NCI-H1092 (cell line): ENCODE data around the gene INF2.
"Not testable (repeated sequence)": the region's sequence is repeated elsewhere in the genome, so short reads cannot be mapped to it uniquely, and the experiment has no call there.

ENCODE experiments used
- DNase-seq: peaks from one replicate; lab custom pipeline; 2025; lab: John Stamatoyannopoulos, UW

INF2 gene

DNA sequence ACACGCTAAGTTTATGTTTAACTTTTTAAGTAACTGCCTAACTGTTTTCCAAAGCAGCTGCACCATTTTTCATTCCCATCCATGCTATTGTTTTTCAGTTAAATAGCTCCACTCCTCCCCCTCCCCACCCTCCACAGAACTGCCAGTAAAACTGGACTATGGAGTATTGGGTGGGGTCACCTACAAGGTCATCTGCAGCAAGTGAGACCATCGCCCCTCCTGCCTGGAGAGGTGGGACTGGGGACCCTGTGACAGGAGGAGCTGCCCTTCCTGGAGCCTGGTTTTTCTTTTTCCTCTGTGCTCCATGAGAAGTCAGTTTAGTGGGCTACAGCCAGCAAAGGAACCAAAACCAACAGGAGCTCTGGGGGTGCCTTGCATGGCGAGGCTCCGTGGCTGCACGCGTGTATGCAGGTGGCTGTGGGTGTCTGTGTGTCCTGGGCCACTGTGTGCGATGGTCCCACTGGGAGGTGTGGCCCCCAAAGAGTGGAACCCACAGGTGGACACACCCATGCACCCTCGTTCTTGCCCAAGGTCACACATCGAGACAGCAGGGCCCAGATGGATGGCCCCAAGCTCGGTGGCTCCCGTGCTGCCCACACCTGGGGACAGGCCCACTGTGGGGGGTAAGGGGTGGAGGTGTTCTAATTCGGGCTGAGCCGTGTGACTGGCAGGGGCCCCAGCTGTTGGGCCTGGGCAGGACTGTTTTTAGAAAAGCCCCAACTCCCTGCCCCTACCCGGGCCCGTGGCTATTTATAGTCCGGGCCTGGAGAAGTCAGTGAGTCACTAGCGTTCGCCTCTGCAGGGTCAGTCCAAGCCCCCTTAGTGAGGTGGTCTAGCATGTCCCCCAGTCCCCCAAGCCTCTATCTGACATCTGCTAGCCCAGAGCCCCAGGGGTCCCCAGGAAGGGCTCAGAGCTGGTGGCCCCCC, 32.4 kb downstream of the INF2 start:
- no peak for DNase-seq

GRCh38 chr14:104722938-104723650, 33.7 kb downstream of the INF2 start:
- DNase-seq = no peak

DNA sequence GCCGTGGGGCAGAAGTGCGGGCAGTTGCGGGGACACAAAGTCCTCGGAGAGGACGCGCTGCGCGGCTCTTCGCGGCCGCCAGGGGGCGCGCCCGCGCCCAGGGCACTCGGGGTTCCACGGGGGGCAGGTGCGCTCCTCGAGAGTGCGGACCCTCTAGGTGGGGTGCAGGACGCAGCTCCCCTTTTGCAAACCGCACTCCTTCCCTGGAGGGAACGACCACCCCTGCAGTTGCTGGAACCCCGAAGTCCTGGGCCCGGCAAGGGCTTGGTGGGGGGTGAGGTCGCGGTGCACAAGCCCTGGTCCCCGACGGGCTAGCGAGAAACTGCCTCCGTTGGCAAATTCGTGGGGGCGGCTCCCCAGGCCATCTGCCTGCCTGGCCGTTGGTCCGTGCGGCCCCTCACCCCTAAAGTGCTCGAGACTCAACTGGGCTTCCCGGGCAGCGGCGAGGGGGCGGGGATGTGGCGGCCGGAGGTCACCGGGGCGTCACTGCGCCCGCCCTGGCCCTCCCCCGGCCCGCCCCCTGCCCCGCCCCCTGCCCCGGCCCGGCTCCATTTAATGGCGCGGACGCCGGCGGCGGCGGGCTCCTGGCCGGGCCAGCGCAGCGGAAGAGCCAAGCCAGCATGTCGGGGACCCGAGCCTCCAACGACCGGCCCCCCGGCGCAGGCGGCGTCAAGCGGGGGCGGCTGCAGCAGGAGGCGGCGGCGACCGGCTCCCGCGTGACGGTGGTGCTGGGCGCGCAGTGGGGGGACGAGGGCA, 34.4 kb downstream of the INF2 start, which contains the start of gene ADSS1:
Gene ADSS1 (plus strand): TSS at position 579 of the 756 bp plus-strand sequence. CDS start 42 bp downstream, at position 621.
- no peak for DNase-seq

- DNase-seq = no peak
These were observed 35.1 kb downstream of the INF2 start for GRCh38 chr14:104724407-104724980.

DNA sequence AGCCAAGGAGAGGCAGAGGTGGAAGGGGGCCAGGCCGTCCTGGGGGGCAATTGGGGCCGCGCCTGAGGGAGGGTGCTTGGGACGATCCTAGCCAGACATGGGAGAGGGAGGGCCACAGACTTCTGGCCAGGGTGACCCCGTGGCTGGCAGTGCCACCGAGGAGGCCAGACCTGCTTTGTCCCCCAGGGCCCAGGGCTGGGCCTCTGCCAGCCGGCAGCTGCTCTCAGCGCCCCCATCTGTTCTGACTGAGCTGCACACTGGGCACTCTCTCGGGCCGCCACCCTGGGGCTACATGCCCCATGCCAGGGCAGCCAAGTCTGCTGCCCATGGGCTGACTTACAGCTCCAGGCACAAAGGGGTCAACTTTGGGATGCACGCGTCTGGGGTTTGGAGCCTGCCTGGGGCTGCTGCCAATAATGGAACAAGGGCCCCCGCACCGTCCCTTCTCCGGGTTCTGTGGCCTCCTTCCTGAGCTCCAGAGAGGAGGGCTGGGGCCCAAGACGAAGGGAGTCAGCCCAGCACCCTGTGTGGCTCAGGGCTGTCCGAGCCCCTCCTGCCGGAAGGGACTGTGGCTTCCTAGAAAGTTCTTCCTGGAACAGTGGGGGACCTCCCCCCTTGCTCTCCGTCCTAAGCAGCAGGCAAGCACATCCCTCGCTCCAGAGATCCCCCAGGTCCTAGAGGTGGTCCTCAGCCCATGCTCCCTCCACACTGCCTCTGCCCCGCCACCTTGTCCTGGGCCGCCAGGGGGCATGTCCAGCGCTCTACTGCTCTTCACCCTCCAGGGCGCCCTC, 35.8 kb downstream of the INF2 start:
- DNase-seq = no peak

DNA sequence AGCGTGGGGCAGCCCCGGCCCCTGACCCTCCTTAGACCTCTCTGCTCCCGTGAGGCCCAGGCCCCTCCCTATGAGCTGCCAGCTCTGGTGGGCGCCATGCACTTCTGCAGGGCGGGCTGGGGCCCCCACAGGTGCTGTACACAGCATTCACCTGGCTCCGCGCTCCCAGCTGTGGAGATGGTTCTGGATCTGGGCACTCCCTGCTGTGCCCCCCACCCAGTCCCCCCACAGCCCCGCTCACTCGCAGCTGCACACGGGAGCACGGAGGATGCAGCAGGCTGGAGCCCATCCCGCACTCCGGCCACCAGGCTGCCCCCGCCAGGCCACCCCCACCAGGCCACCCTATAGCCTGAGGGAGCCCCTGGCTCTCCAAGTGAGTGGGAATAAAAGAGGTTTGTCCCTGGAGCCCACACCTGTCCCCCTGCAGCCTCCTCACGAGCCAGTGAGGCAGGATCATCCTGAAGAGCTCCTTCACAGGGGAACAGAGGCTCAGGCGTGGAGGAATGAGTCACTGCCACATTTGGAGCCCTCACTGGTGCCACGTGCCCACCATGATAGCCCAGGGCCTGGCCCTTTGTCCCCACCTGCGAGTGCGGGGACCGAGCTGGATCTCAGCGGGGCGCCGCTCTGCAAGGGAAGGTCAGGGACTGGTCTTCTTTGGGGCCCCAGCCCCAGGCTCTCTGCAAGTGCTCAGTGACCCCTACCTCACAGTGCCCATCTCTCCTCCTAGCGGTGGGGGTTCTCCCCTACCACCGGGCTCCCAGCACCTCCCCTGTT, 36.5 kb downstream of the INF2 start:
- DNase-seq = no peak

GRCh38 chr14:104726600-104727451, 37.4 kb downstream of the INF2 start:
- no peak for DNase-seq

DNA sequence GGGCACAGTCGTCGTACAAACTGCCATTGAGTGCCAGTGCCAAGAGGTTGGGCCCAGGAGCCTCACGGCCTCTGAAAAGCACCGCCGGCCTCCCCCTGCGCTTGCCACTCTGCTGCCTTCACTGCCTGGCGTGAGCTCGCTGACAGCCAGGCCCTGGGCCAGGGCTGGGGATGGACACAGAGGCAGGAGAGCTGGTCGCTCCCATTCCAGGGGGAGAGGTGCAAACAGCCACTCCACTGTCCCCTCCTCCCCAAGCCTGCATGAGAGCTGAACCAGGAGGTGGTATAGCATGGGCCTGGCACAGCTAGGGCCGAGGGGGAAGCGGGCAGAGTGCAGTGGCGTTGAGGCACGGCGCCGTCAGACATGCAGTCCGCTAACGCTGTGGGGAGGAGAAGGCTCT, 39.2 kb downstream of the INF2 start:
- DNase-seq = no peak

GRCh38 chr14:104729176-104729834, 39.9 kb downstream of the INF2 start:
- not testable (repeated sequence) for DNase-seq

DNA sequence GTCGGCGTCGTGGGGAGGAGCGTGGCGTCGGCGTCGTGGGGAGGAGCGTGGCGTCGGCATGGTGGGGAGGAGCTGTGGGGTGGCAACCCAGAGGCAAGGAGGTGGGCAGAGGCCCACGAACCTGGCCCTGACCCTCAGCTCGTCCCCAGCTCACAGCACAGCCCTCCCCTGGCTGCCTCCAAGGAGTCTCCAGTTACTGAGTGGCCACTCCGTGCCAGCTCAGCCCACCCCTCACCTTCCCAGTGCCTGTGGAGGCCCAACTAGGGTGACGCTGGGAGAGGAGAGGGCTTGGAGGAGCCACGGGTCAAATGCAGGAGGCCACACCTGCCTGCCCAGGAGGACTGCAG, 40.4 kb downstream of the INF2 start:
- no peak for DNase-seq

DNA sequence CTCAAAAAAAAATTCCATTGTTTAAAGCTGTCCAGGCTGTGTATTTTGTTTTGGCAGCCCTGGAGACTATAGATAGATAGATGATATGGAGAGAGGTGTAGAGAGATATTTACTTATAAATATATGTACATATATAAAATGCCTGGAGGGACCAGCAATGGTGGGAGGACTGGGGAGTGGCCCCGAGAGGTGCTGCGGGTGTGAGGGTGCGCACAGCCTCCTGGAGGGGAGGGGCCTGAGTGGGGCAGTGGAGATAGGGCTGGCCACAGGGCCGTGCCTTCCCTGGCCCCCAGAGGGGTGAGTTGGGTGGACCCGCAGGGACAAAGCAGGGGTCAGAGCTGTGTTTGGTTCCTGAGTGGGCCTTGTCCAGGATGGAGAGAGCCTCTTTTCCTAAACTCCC, 41.1 kb downstream of the INF2 start:
- no peak for DNase-seq

- no peak for DNase-seq
These were observed 42.2 kb downstream of the INF2 start for GRCh38 chr14:104731320-104732294.

- DNase-seq = no peak
These were observed 43.0 kb downstream of the INF2 start for GRCh38 chr14:104732355-104732804.

GRCh38 chr14:104732931-104733681, 43.7 kb downstream of the INF2 start:
- DNase-seq = no peak

DNA sequence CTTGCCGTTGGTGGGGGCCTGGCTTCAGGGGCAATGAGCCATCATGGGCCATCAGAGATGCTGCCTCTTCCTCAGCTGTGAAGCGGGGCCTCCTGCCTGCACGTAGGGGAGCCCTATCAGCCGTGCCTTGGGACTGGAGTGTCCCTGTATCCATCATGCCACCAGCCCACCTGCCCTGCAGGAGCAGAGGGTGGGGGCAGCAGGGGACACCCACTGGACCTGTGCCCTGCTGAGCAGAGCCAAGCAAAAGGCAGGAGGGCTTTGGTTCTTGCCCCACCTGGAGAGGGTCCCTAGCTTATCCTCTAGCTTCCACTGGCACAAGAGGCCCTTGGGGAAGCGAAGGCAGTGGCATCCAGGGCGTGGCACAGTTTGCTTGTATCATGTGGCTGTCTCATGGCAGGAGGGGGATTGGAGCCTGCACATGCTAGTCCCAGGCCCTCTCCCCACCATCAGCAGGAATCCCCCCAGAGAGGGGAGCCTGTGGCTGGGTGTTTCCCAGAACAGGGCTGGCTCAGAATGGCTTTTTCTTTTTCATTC, 44.7 kb downstream of the INF2 start:
- DNase-seq = no peak

DNA sequence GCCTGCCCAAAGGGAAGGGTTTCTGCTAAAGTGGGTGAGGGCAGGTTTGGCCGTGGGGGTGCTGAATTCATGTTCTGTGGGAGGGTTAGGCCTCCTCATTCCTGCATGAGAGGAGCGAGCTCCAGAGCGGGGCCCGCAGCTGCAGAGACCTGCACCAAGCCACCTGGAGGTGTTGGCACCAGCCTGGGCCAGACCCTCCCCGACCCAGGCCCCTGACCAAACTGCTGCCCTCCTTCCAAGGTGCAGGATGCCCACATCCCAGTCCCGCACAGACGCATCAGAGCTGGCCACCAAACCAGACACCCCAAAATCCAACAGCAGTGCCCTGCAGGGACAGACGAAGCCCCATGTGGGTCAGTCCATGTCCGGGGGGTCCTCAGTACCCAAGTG, 45.2 kb downstream of the INF2 start:
- no peak for DNase-seq
